KMS-11 (cell line): Measurements from ENCODE around the gene LRRC47.
A peak's percentile ranks its signal among the peaks of the same experiment; 100 is the strongest.

ENCODE experiments used
- H2AFZ ChIP-seq: fragments of 200-600 bp; sonication (generic); 2 replicates; pipeline ENCODE4 v1.6.1; 2016; ENCODE audit warnings: antibody characterized with exemption, mixed run types, low read depth
- H3K27ac ChIP-seq: fragments of 200-600 bp; sonication (generic); 2 replicates; pipeline ENCODE4 v1.6.1; 2016; ENCODE audit warnings: mild to moderate bottlenecking, mixed run types
- H3K27me3 ChIP-seq: fragments of 200-600 bp; sonication (generic); 2 replicates; pipeline ENCODE4 v1.6.1; 2017; ENCODE audit warnings: mild to moderate bottlenecking, low read depth, mixed run types, moderate library complexity; ENCODE audit not compliant: insufficient read depth
- H3K36me3 ChIP-seq: fragments of 200-600 bp; sonication (generic); 2 replicates; pipeline ENCODE4 v1.6.1; 2017; ENCODE audit warnings: mild to moderate bottlenecking, mixed run types; ENCODE audit not compliant: insufficient read depth
- H3K4me1 ChIP-seq: fragments of 200-600 bp; sonication (generic); 2 replicates; pipeline ENCODE4 v1.6.1; 2016; ENCODE audit warnings: mild to moderate bottlenecking, low read depth, mixed run types; ENCODE audit not compliant: poor library complexity, severe bottlenecking
- H3K4me2 ChIP-seq: fragments of 200-600 bp; sonication (generic); 2 replicates; pipeline ENCODE4 v1.7.0; 2016; ENCODE audit warnings: mild to moderate bottlenecking, mixed run types
- H3K4me3 ChIP-seq: fragments of 200-600 bp; sonication (generic); IDR thresholded peaks from 2 replicates; pipeline ENCODE4 v1.6.1; 2017; ENCODE audit warnings: low read depth, low read length, mixed read lengths; ENCODE audit not compliant: insufficient read depth
- H3K79me2 ChIP-seq: fragments of 200-600 bp; sonication (generic); 2 replicates; pipeline ENCODE4 v1.6.1; 2016; ENCODE audit warnings: low read depth, mixed run types; ENCODE audit not compliant: insufficient read depth
- H3K9ac ChIP-seq: fragments of 200-600 bp; sonication (generic); 2 replicates; pipeline ENCODE4 v1.6.1; 2016; ENCODE audit warnings: mild to moderate bottlenecking, mixed run types
- H4K20me1 ChIP-seq: fragments of 200-600 bp; sonication (generic); 2 replicates; pipeline ENCODE4 v1.6.1; 2016; ENCODE audit warnings: mild to moderate bottlenecking, mixed run types; ENCODE audit not compliant: insufficient read depth
- CTCF ChIP-seq: fragments of 200-600 bp; sonication (generic); conservative IDR thresholded peaks from 2 replicates; pipeline ENCODE4 v1.6.1; 2017; ENCODE audit warnings: low read depth, mild to moderate bottlenecking, antibody characterized with exemption, low read length, moderate library complexity, mixed read lengths

Gene LRRC47

GRCh38 chr1:3777647-3778589 is 18.4 kb downstream of the LRRC47 start:
- no peaks in the 10 kb centered on the region for H4K20me1 ChIP-seq
- H3K27ac ChIP-seq = no peak overlapping the region
- peaks cover 9% of the 10 kb centered on the region for H3K4me1 ChIP-seq
- H3K79me2 ChIP-seq = no peaks in the 10 kb centered on the region
- H3K27me3 ChIP-seq = no peaks in the 10 kb centered on the region
- peaks cover 8% of the 10 kb centered on the region; the same call in 1 of the 2 replicates for H3K36me3 ChIP-seq
- no peak for TF ChIP-seq CTCF
- no peak overlapping the region for H3K9ac ChIP-seq
- no peak overlapping the region for H3K4me3 ChIP-seq
- no peak overlapping the region for H3K4me2 ChIP-seq
- H2AFZ ChIP-seq = no peak overlapping the region

DNA sequence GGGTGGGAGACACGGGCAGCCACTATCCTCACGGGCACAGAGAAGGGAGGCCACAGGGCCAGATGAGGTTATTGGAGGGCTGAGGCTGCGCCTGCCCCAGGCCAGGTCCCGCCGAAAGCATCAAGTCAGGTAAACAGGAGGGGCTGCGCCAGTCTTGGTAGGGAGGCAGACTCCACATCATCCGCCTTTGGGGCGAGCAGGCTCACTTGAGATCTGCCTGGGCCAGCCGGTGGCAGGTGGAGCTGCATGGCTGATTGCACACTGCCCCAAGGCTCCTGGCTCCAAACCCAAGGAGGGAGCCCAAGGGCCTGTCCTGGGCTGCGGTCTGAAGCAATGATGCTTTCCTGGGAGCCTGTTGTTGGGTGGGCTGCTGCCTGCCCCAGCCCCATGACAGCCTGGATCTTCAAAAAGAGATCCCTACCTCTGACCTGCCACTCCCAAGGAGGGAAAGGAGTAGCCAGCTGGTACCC is 19.2 kb downstream of the LRRC47 start:
- H3K27me3 ChIP-seq = no peaks in the 10 kb centered on the region
- no peak overlapping the region for H2AFZ ChIP-seq
- peaks cover 9% of the 10 kb centered on the region for H3K4me1 ChIP-seq
- no peaks in the 10 kb centered on the region for H4K20me1 ChIP-seq
- H3K79me2 ChIP-seq = no peaks in the 10 kb centered on the region
- no peak overlapping the region for H3K4me2 ChIP-seq
- H3K27ac ChIP-seq = no peak overlapping the region
- no peak overlapping the region for H3K4me3 ChIP-seq
- H3K36me3 ChIP-seq = peaks cover 8% of the 10 kb centered on the region; the same call in 1 of the 2 replicates
- TF ChIP-seq CTCF = no peak
- no peak overlapping the region for H3K9ac ChIP-seq

DNA sequence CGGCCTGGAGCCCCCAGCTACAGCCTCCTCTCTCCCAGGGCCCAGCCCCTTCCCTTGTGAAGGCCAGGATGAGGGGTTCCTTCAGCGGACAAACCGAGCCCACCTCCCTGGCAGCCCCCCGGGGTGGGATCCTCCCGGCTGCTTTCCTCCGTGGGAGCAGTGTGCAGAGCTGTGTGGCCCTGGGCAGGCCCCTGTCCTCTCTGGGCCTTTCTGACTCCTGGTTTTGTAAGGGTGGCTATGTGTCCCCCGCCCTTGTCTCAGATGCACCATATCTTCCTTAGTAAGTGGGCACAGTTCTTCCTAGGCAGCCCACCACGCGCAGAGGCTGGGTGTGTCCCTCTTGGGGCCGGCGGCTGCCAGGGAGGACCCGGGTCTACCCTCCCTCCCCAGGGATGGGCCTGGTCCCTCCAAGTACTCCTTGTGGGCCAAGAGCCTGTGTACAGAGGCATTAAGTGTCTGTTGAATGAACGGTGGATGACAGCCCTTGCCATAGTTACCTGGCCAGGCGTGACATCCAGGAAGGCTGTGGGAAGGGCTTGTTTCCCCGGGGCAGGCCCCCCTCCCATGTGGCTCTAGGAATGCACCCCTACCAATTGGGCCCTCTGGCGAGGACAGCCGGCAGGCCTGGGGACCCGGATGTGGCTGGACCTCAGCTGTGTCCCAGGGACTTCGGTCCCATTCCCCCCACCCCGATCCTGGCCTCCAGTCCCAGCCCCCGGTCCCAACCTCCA is 19.9 kb downstream of the LRRC47 start:
- no peak overlapping the region for H3K4me3 ChIP-seq
- H3K4me2 ChIP-seq = 0 out of 2 replicates have a peak overlapping the region, but pooled peaks have one; percentile 3
- peaks cover 5% of the 10 kb centered on the region; the same call in 1 of the 2 replicates for H3K36me3 ChIP-seq
- H3K4me1 ChIP-seq = peaks cover 15% of the 10 kb centered on the region
- no peaks in the 10 kb centered on the region for H3K79me2 ChIP-seq
- H3K27ac ChIP-seq = no peak overlapping the region
- TF ChIP-seq CTCF = 0 out of 2 replicates have a peak, but pooled peaks have one; percentile 21
- no peak overlapping the region for H3K9ac ChIP-seq
- H2AFZ ChIP-seq = no peak overlapping the region
- no peaks in the 10 kb centered on the region for H4K20me1 ChIP-seq
- no peaks in the 10 kb centered on the region for H3K27me3 ChIP-seq

GRCh38 chr1:3775490-3776230 is 20.6 kb downstream of the LRRC47 start:
- H2AFZ ChIP-seq = no peak overlapping the region
- no peaks in the 10 kb centered on the region for H3K36me3 ChIP-seq
- no peak overlapping the region for H3K27ac ChIP-seq
- no peak overlapping the region for H3K4me3 ChIP-seq
- 0 out of 2 replicates have a peak overlapping the region, but pooled peaks have one; percentile 3 for H3K4me2 ChIP-seq
- no peak overlapping the region for H3K9ac ChIP-seq
- H3K27me3 ChIP-seq = peaks cover 6% of the 10 kb centered on the region; the same call in 1 of the 2 replicates
- peaks cover 15% of the 10 kb centered on the region for H3K4me1 ChIP-seq
- H3K79me2 ChIP-seq = no peaks in the 10 kb centered on the region
- H4K20me1 ChIP-seq = no peaks in the 10 kb centered on the region
- peak; percentile 51; the same call in 1 of the 2 replicates for TF ChIP-seq CTCF
